ENCODE measurements around the gene UBE2V1.
A peak's percentile ranks its signal among the peaks of the same experiment; 100 is the strongest.
"Not testable (repeated sequence)": the region's sequence is repeated elsewhere in the genome, so short reads cannot be mapped to it uniquely, and the experiment has no call there.

Gene UBE2V1

DNA sequence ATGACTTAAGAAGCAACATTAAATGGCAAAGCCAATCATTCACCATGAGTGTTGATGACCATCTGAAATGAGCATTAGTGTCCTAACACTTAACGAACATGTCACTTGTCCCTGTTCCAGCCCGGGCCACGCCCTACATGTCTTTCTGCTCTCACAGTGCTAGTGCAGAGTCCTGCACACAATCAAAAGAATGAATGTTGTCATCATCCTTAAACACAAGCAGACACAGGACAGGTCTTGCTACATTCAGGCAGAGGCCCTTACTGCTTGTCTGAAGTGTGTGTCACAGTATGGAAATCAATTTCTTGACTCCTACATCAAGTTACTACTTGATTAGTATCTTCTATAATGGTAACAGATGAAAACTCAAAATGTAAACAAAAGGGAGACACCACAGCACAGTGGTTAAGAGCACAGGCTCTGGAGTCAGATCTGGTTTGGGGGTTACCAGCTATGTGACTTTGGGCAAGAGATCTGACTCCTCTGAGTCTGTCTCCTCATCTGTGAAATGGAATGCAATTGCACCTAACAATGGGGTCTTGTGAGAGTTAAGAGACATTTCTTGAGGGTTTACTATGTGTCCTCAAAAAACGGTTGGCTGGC is 17.4 kb downstream of the UBE2V1 start:
- DNase-seq (ENCODE audit: low spot score), result no peak

DNA sequence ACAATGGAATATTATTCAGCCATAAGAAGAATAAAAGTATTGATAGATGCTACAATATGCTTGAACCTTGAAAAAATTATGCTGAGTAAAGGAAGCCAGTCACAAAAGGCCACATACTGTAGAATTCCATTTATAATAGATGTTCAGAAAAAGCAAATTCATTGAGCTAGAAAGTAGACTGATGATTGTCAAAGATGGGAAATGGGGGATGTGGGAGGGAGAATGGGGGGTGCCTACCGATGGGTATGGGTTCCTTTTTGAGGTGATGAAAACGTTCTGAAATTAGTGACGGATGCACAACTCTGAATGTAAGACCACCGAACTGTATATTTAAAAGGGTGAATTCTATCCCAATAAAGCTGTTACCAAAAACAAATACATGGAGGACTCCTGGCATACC is 18.4 kb downstream of the UBE2V1 start:
- no peak for DNase-seq (ENCODE audit: low spot score)

DNA sequence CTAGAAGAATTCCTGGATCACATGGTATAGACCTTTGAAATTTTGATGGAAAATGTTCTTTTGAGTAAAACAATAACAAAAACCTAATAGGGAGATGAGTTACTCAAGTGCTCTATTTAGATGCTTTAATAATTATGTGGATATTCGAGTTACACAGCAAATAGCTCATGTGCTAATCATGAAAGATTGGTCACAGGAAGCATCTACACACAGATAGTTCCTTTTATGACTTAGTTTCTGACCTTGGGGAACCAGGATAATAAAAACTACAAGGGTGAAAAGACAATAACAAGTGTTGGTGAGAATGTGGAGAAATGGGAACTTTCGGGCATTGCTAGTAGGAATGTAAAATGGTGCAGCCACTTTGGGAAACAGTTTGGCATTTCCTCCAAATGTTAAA is 19.7 kb downstream of the UBE2V1 start:
- no peak for DNase-seq (ENCODE audit: low spot score)

DNA sequence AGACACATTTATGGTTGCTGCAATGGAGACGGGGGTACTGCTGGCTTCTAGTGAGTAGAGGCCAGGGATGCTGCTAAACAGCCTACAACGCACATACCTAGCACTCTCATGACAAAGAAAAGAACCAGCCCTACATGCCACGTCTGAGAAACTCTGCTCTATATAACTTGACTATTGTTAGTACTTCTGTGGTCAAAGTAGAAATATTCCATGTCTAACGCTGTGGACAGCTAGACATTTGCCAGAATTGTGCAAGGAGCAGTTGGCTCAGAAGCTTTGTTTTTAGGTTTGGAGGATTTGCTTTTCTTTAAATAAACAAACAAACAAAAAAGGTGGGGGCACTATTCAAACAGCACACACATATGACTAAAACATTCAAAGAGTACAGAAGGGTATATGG is 20.5 kb downstream of the UBE2V1 start:
- no peak for DNase-seq (ENCODE audit: low spot score)

DNA sequence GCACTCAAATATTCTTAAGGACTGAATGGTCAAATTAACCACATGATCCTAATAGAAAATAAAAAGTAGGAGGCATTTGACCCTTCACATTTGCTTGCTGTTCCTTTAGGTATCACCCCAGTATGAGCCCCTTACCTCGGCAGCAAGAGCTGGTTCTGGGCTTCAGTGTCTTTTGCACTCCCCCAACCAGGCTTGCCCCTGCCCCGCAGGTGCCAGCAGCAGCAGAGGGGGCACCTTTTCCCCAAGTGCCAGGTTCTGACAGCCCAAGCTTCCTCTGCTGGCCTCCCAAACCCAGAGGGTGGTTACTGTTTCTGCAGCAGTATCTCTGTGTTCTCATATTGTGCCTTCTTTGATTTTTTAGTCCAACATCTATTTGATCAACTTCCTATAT is 23.2 kb downstream of the UBE2V1 start:
- DNase-seq (ENCODE audit: low spot score), result no peak

DNA sequence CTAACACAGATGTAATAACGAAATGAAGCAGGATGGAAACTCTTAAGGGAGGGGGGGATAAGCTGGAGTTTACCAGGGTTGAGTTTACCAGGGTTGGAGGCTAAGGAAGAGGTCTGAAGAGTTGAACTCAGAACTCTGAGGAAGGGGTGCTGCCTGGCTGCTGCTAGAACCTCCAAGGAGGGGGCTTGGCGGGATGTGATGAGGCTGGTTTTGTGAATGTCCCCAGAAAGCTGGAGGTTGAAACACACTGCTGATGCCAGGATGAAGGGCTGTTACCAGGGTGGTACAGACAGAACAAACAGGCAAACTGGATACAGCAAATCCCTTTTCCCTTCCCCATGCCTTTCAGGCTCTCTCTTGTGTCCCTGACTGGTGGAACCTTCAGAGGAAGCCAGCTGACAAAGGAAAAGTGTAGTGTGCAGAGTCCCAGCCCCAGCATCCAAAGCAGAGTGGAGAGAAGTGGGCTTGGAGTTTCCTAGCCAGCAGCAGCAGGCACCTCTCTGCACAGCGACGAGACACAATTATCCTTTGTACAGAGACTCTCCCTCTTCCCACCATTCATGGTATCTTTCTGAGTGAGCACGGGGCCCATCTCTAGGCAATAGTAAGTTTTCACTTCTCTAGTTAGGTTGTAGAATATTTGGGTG is 23.7 kb downstream of the UBE2V1 start:
- no peak for DNase-seq (ENCODE audit: low spot score)

DNA sequence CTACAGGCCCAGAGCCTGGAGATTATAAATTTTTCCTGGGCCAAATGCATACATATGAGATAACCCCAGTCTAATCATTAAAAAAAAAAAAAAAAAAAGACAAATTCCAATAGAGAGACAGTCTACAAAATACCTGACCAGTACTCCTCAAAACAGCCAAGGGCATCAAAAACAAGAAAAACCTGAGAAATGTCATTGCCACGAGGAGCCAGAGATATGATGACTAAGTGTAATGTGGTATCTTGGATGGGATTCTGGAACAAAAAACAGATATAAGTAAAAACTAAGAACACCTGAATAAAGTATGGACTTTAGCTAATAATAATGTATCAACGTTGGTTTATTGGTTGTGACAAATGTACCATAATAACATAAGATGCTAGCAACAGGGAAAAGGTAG is 24.9 kb downstream of the UBE2V1 start:
- no peak for DNase-seq (ENCODE audit: low spot score)

DNA sequence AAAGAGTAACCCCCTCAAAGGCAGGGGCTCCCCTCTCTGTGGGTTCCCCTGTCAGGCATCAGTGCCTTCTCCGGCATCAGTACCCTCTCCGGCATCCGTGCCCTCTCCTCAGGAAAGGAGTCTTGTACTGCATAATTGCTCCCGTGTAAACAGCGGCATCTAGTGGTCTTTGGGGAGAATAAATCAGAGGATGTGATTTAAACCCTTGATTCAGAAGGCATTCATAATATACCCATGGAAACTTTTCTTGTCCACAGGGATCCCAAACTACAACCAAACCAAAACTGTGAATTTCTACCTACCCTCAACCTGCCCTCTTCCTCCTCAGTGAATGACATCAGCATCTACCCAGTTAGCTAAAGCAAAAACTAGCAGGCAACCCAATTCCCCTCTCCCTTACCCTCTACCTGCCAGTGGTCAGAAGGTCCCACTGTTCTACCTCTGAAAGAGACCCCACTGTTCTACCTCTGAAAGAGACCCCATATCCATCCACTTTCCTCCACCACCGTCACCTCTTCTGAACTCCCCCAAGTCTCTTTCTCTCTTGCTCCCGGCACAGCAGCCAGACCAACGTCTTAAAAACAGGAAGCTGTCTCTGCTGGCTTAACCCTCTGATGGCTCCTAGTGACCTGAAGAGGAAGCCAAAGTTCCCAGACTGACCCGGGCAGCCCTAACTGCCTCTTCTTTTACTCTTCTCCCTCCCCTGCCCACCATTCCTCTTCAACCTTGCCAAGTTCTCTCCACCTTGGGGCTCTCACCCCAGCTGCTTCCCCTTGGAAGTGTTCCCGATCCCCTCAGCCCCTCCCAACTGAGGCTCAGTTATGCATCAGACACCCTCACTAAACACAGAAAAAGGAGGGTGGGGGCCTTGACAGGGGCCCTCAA is 27.2 kb downstream of the UBE2V1 start:
- peak; percentile 50 for DNase-seq (ENCODE audit: low spot score)

DNA sequence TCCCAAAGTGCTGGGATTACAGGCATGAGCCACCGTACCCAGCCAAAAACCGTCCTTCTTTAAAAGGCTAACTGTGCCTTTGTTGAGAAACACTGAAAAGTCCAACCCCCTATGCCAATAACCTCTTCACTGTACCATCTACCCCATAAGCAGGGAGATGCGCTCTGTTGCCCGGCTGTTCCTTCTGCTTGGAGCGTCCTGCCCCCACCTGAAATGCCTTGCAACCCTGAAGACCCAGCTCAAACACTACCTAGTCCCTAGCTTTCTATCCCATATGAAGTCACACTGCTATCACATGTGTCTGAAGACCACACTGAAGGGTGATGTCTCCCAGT is 27.8 kb downstream of the UBE2V1 start:
- DNase-seq (ENCODE audit: low spot score), result no peak

DNA sequence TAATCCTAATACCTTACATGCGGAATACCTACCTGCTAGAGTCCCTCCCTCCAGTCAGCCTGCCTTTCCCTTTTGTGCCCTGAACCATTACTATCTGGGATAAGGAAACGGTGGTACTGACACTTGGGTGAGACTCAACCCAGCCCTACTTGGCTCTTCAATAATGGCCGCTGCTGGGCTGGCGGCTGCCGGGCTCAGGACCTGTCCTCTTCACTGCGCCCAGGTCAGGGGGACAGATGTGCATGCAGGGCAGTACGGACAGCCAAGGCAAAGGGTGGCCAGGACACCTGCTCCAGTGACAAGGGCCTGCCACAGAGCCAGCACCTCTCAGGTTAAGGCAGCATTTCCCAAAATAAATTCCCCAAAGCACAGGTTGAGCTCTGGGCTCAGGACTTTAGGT is 29.9 kb downstream of the UBE2V1 start:
- DNase-seq (ENCODE audit: low spot score), result no peak

DNA sequence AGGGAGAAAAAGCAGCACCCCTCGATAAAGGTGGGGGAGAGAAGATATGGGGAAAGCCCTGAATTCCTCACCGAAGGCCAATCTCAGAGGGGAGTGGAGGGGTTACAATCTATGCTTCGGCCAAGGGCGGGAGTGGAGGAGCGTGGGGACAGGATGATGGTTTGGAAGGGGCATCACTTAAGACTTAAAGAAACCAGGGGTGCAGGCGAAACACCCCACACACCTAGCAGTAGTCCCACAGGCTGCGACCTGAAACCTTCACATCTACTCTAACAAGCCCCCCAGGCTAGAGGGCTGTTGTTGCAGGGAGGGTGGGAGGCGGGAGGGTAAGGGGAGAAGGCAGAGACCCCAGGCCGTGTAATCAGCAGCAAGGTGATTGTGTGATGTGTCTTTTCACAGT is 30.9 kb downstream of the UBE2V1 start:
- not testable (repeated sequence) for DNase-seq (ENCODE audit: low spot score)

DNA sequence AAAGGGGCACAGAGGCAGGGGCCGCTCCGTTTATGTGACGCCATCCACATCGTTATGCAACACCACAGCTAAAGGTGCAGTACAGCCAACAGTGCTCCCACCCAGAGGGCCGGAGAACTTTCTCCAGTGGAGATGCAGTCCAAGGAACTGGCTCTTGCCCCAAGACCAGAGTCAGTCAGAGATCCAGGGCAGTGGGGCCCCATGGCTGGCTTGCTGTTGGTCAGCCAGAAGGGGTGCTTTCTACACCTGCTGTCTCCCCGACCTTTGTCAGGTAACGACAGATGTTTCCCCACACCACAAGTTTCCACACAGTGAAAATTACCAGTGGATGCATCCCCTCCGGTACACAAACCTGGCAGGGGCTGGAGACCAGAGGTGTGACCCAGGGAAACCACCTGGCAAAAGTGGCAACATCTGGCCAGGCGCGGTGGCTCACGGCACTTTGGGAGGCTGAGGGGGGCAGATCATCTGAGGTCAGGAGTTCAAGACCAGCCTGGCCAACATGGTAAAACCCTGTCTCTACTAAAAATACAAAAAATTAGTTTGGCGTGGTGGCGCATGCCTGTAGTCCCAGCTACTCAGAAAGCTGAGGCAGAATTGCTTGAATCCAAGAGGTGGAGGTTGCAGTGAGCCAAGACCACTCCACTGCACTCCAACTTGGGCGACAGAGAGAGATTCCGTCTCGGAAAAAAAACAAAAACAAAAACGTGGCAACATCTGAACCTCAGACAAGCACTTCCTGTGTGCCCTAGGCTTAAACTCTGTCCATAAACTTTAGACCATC is 34.9 kb downstream of the UBE2V1 start:
- DNase-seq (ENCODE audit: low spot score), result no peak

DNA sequence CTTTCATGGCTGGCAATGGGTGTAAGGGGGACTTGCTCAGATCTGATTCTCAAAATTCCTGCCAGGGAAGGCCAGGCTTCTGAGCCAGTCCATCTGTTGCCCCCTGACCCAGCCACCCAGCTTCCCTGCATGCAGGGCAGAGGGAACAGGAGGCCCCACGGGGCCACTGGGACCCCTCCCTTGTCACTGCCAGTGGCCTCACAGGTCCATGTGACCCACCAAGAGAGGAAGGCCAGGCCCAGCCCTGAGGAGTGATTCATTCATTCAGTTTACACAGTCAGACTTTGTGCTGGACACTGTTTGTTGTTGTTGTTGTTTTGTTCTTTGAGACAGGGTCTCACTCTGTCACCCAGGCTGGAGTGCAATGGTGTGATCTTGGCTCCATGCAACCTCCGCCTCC is 39.5 kb downstream of the UBE2V1 start:
- DNase-seq (ENCODE audit: low spot score), result no peak

DNA sequence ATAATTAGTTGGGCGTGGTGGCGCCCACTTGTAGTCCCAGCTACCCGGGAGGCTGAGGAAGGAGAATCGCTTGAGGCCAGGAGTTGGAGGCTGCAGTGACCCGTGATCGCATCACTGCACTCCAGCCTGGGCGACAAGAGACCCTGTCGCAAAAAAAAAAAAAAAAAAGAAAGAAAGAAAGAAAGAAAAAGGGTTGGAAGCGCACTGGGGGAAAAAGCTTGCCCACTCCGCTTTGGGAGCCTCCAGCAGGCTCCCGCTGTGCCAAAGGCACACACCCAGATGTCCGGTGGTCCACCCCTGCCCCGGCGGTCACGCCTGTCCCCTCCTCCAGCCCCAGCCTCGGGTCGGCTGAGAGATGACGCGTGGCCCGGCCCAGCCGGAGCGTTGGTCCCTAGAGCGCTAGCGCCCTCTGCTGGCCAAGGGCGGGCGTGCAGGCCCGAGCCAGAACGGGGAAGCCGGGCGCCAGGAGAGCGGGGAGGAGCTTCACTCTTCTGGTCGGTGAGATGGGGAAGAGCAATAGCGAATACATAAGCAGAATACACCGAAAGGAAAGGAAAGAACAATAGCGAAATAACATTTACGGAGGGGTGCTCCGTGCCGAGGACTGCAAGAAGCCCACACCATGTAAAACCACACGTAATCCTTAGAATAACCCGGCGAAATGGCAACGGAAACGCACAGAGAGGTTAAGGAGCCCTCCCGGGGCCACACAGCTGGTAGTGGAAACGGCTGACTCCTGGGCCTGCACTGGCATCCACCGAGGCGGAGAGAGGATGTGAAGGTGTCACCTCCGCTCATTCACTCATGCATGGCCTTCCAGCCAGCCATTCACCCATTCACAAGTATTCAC is 41.7 kb downstream of the UBE2V1 start:
- DNase-seq (ENCODE audit: low spot score), result peak; percentile 84

DNA sequence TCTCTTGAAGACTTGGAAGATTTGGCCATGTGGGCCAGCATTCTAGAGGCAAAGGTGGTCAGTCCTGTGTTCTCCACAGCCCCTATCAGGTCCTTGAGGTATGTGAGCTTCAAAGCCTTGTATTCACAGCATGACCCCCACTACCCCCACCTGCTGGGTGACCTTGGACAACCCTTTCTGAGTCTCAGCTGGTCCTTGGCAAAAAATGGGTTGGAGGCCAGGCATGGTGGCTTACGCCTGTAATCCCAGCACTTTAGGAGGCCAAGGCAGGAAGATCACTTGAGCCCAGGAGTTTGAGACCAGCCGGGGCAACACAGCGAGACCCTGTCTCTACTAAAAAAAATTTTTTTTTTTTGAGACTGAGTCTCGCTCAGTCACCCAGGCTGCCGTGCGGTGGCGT is 42.6 kb downstream of the UBE2V1 start:
- DNase-seq (ENCODE audit: low spot score), result no peak

DNA sequence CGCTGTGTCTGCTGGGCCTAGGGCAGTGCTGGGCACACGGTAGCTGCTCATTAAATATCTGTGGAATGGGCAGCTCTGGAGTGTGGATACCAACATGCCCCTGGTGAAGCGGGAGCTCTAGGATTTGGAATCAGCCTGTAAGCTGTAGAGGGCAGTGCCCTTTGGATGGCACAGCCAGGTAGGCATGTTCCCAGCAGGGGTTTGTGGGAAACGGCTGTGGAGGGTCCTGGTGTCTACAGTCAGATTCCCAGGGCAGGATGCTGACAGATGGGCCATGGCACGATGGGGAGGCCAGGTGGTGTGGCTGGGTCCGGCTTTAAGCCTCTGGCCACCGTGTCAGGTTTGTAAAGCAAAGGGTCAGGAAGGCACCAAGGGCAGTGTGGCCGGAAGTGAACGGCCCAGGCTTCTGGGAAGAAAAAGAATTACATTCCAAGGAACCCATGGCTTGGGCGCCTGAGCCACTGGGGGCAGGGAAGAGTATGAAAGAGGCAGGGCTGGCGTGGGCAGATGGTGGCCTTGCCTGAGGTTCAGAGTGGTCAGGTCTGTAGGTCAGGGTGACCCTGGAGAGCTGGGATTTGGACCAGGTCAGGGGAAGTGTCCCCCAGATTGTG is 44.8 kb downstream of the UBE2V1 start:
- DNase-seq (ENCODE audit: low spot score), result no peak

DNA sequence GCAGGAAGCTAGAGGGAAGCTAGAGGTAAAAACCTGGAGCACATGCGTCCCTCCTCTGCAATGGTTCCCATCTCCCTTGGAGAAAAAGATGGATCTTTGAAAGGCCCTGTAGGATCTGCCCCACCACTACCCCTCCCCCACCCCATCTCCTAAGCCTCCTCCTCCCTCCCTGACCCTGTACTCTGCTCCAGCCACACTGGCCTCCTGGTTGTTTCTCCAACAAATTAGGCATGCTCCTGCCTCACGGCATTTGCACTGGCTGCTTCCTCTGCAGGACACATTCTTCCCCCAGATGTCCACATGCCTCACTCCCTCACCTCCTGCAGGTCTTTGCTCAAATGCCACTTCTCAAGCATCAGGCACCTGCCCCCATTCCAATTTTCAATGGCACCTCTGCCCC is 45.5 kb downstream of the UBE2V1 start:
- no peak for DNase-seq (ENCODE audit: low spot score)

DNA sequence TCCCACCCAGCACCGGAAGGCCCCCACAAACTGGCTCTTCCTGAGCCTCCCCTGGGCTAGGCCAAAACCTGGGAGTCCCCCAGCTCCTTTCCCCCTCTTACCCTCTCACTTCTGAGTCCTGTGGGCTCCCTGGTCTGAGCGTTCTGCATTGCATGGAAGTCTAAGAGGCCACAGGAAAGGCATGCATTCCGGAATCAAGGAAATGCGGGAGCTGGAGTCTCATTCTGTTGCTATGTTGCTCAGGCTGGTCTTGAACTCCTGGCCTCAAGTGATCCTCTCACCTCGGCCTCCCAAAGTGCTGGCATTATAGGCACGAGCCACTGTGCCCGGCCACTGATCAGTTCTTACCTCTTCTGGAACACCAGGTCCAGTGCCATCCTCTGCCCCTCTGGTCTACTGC is 45.9 kb downstream of the UBE2V1 start:
- no peak for DNase-seq (ENCODE audit: low spot score)

DNA sequence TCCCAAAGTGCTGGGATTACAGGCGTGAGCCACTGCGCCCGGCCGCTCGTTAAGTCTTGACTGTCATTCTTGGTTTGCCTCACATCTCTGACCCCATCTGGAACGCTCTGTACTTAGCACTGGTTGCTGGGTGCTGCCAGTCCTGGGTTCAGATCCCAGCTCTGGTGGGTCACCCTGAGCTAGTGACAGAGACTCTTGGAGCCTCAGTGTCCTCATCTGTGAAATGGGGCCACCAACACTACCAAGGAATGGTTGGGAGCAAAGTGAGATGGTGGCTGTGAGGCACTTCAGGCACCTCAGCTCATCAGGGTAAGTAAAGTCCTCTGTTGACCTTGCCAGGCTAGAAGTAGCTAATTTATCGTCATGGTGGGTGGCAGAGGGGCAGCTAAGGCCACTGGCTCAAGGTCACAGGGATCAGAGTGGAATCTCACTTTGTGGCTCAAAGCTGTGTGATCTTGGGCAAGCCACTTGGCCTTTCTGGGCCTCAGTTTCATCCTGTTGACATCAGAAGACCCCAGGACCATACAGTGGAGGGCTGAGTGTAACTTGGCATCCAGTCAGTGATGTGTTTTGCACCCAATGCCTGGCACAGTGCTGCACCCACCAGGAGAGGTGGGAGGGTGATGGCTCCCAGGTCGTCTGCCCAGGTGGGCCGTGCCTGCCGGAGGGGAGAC is 46.7 kb downstream of the UBE2V1 start:
- DNase-seq (ENCODE audit: low spot score), result no peak

DNA sequence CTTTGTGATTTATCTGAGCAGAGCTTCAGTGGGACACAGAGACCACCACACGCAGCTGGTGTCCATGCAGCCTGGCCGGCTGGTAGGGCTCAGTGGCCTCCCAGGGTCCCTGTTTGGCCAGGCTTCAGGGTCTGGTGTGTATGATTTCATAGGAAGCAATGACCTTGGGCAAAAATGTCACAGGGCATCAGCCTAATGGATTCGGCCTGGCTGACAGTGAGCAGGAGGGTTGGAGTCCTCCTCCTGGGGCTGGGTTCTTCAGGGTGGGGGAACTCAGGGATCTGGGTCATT is 47.7 kb downstream of the UBE2V1 start:
- DNase-seq (ENCODE audit: low spot score), result no peak

DNA sequence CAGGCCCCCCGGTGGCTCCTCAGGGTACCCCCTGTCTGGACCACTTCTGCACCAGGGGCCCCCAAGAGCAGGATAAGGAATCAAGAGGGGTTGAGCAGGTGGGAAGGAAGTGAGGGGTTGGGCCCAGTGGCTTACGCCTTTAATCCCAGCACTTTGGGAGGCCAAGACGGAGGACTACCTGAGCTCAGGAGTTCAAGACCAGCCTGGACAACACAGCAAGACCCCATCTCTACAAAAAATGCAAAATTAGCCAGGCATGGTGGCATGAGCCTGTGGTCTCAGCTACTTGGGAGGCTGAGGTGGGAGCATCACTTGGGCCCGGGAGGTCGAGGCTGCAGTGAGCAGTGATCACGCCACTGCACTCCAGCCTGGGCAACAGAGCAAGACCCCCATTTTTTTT is 49.2 kb downstream of the UBE2V1 start:
- not testable (repeated sequence) for DNase-seq (ENCODE audit: low spot score)
